ENCODE data around the gene FLRT2.

The FLRT2 gene, protein sequence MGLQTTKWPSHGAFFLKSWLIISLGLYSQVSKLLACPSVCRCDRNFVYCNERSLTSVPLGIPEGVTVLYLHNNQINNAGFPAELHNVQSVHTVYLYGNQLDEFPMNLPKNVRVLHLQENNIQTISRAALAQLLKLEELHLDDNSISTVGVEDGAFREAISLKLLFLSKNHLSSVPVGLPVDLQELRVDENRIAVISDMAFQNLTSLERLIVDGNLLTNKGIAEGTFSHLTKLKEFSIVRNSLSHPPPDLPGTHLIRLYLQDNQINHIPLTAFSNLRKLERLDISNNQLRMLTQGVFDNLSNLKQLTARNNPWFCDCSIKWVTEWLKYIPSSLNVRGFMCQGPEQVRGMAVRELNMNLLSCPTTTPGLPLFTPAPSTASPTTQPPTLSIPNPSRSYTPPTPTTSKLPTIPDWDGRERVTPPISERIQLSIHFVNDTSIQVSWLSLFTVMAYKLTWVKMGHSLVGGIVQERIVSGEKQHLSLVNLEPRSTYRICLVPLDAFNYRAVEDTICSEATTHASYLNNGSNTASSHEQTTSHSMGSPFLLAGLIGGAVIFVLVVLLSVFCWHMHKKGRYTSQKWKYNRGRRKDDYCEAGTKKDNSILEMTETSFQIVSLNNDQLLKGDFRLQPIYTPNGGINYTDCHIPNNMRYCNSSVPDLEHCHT

DNA sequence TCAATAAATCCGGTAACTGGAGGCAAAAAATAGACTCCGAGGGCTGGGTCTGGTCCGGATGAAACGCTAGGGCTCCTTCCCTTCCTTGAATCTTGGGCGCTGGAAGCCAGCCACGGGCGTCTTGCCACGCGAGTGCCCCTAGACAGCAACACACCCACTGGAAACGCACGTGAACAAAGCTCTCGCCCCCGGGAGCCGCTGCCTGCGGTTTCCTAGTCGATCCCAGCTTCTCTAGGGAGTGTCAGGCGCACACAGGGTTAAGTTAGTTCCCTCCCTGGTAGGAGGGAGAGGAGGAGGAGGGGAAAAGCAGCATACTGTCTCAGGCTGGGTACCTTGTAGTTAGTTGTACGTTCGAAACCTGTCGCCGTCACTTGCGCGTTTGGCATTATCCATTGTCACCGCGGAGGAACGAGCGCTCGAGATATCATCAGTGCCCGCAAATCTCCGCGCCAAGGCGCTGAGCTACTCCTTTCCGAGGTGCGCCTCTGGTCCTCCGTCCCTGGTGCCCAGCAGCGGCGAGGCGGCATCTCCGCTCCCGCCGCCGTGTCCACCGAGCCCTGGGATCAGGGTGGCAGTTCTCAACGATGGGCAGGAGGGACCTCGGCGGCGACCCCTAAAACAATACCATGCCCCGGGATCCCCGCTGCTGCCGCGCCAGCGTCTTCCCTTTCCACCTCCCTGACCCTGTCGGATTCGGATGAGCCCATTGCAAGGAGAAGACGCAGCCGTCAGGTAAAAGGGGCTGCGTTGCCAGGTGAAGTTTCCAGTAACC is at the start of gene FLRT2:
Gene FLRT2 (plus strand): TSS at position 342 of the 772 bp plus-strand sequence. CDS start 91,371 bp downstream, outside the sequence.
- no peak for DNase-seq

- no peak for DNase-seq
Measured at GRCh38 chr14:85481471-85481870, 48.5 kb upstream of the FLRT2 start.

DNA sequence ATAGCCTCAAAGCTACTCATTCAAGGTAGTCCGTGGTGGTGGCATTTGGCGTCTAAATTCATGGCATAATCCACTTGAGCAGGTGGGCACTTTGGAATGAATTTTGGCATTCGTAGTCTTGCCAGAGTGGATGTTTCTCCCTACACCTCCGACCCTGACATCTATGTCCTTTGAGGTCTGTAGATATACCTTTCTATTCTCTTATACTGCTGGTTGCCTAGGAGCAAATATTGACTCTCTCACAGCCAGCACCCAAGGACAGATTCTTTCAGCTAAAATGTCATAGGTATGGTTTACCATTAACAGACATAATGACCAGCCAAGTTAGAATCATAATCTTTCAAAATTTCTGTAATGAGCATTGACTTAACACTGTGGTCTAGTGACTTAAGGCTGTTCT is 47.4 kb upstream of the FLRT2 start:
- DNase-seq, result no peak

- no peak for DNase-seq
Measured at GRCh38 chr14:85483037-85483436, 46.9 kb upstream of the FLRT2 start.

DNA sequence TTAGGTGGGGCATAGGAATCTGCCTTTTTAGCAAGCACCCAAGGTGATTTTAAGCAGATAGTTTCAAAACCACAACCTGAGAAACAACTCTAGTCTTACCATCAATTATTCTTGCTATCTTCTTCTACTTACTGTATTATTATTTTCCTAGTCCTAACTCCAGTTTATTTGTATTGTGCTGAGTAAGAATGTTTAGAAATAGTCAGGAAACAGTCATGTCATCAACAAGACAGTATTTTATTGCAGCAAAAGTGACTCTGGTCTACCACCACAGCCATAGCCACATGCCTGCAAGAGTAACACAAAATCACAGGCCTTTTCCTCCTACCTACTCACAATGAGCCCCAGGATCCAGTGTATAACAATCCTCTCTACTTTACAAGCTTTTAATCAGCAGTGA is 46.3 kb upstream of the FLRT2 start:
- no peak for DNase-seq

DNA sequence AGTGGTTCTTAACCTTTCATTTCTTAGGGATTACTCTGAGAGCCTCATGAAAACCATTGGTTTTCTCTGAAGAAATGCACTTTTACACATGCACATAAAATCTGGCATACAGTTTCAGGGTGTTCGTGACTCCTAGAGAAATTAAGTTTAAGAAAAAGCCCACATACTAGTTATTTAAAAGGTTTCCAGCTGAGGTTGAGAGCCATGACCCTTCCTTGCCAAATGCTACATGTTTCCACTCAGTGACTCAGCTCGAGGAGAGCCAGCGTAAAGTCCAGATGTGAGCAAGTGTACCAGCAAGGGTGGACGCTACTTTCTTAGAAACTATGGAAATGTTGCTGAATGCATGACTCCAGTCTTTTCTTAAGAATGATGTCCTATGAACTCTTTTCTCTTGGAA is 42.7 kb upstream of the FLRT2 start:
- DNase-seq, result no peak

- DNase-seq, result no peak
Measured at GRCh38 chr14:85501751-85502150, 28.2 kb upstream of the FLRT2 start.

DNA sequence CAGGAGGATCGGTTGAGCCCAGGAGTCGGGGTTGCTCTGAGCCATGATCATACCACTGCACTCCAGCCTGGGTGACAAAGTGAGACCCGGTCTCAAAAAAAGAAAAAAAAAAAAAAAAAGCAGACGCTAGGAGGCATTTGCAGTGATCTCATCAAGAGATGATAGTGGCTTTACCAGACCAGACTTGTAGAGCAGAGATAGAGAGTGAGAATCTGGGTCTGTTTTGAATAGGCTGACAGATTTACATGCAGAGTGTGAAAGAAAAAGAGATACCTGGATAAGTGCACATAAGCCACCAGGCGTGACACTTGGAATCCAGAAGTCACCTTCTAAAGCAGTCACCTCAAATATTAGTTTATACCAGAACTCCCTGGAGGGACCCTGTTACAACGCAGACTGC is 21.1 kb upstream of the FLRT2 start:
- DNase-seq, result no peak

GRCh38 chr14:85512451-85512850 is 17.5 kb upstream of the FLRT2 start:
- DNase-seq, result no peak

GRCh38 chr14:85514487-85514886 is 15.5 kb upstream of the FLRT2 start:
- no peak for DNase-seq

- DNase-seq, result no peak
Measured at GRCh38 chr14:85516239-85517113, 13.5 kb upstream of the FLRT2 start.

DNA sequence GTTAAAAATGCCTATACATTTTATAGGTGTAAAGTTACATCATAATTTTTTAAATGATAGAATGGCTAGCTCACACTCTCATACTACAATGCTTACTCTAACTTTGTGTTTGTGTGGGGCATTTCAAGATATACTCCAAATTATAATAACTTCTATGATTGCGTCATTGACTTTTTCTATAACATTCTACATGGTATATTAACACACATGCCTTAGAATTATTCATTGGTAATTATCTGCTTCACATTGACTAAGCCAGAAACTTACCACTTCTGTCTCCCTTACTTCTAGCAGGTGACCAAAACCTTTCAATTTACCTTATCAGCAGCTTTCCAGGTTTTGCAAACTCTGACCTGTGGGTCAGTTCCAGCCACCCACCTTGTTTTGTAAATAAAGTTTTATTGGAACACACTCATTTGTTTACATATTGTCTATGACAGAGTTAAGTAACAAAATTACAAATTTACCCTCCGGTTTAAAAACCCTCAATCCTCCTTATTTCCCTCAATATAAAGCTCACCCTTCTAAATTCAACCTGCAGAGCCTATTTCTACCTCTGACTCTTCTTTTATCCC is 12.7 kb upstream of the FLRT2 start:
- DNase-seq, result no peak

DNA sequence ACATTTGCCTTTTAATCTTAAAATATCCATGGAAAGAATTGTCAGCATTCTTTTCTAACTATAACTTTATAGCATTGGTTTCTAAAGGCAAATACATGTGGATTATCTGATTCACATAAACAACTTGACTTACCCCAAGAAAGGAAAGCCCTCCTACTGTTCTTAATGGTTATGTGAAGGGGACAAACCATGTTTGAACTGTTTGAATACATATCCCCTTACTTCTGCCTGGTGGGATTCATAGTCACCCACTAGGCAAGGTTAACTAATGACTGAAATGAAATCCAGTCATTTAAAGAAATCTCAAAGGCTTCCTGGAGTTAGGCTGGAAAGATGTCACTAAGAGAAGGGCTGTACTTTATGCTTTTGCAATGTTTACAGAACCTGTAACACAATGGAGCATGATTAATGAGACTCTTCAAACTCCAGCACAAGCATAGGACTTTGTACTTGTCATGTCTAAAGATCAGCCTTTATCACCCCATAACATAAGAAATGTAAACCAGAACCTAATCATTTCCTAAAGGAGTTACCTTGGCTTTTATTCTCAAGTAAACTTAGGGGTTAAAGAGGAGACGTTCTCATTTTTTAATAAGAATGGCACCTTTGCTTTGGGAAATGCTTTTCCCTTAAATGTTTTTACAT is 10.2 kb upstream of the FLRT2 start:
- DNase-seq, result no peak

GRCh38 chr14:85520581-85520980 is 9.4 kb upstream of the FLRT2 start:
- DNase-seq, result no peak

DNA sequence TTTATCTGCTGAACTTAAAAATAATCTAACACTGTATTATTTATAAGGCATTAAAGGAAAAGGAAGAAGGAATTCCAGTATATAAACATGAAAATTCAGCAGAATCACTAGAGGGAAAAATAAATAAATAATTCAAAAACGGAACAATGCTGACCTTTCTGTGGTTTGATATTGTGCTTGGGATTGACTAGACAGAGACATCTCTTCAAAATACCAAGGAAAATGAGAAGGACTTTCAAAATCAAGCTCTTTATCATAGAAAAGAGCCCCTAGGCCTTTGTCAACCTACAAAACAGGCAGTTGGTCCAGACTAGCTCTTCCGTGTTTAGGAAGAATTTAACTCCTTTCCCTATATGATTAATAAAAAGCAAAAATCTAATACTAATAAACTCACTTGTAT is 6.3 kb upstream of the FLRT2 start:
- no peak for DNase-seq

- no peak for DNase-seq
Measured at GRCh38 chr14:85527006-85527405, 2.9 kb upstream of the FLRT2 start.

GRCh38 chr14:85527445-85528035 is 2.4 kb upstream of the FLRT2 start:
- no peak for DNase-seq

DNA sequence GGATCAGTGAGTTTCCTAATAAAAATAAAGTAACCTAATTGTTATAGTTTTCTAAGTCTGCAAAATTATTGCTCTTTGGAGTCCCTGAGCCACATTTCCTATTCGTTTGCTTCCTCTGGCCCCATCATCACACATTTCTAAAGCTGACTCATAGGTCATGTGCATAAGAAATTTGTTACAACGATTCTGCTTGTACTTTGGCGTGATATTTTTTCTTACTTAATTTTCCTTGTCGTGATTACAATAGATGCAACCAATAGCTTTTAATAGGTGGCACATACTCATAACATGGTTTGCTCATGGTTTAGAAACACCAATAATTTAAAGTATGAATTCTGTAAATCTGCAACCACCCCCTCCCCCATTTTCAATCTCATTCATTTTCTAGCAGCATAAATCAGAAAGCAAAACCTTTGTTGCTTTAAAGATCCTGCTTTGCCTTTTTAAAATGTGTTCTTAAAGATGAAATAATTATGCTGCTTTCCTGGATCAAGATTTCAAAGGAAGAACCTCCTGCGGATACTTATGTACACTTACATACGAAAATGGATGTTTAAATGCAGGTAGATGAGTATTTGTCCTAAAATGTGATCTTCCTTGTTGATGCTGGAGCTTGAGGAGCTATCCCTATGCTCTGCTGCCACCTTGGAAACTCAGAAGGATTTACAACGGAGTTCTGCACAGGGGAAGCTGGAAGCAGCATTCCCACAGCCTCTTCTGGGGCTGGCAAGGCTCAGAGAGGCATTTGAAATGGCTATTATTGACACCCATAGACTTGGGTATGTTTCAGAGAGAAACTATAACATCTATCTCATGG is 1.7 kb upstream of the FLRT2 start:
- no peak for DNase-seq

- no peak for DNase-seq
Measured at GRCh38 chr14:85528897-85529631, 880 bp upstream of the FLRT2 start.

DNA sequence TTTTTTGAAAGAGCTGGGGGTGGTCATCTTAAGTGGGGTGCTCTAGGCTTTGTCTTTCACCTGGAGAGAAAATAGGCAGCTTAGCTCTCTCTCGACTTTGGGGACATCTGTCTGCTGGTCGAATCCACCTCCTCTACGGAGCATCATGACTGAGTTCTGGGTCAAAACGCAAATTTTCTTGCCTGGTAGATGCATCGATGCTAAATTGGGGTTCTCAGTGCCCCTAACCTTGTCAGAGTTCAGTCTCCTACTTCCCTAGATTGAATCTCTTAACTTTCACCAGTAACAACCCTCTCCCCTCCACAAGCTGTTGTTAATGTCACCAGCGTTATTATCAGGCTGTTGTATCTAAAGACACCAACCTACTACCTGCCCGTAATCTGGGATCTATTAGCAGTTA is 682 bp downstream of the FLRT2 start:
- no peak for DNase-seq

Data from activated CD8-positive, alpha-beta memory T cell treated with anti-CD3 and anti-CD28 coated beads, Interleukin-2, amount 50 U/mL, for 4 hours (primary cell).